Activated CD8-positive, alpha-beta T cell treated with anti-CD3 and anti-CD28 coated beads for 36 hours (primary cell): ENCODE measurements around the gene GABARAP. TPM values are rescaled to one million over a fixed set of nuclear protein-coding genes. Genes with fewer than 3 reads are reported as not detected.

Experiments
- ATAC-seq: fragments of 200-7000 bp; cut with Tn5 transposase; one replicate; pipeline ENCODE4 v1.10.0; 2021; ENCODE audit warnings: mild to moderate bottlenecking, moderate library complexity
- CTCF ChIA-PET: fragments of 350-600 bp; sonication (Branson Sonifier 250); formaldehyde crosslinking; loops from one replicate; lab custom pipeline; 2021; ENCODE audit warnings: antibody characterized with exemption; lab: Charles Lee
- POLR2A ChIA-PET: fragments of 350-600 bp; sonication (Branson Sonifier 250); formaldehyde crosslinking; loops from one replicate; lab custom pipeline; 2021; ENCODE audit warnings: antibody characterized with exemption; lab: Charles Lee
- DNase-seq: peaks from one replicate; pipeline ENCODE4 v3.0.0-alpha.2; 2020
- H3K27ac Mint-ChIP-seq: one replicate; pipeline ENCODE4 v1.8.0; 2021; ENCODE audit warnings: mild to moderate bottlenecking, mixed read lengths
- H3K27me3 Mint-ChIP-seq: one replicate; pipeline ENCODE4 v1.8.0; 2021; ENCODE audit warnings: mixed read lengths
- H3K36me3 Mint-ChIP-seq: one replicate; pipeline ENCODE4 v1.8.0; 2021; ENCODE audit warnings: low read depth, mixed read lengths
- H3K4me1 Mint-ChIP-seq: one replicate; pipeline ENCODE4 v1.8.0; 2021; ENCODE audit warnings: low read depth, mixed read lengths
- H3K4me3 Mint-ChIP-seq: one replicate; pipeline ENCODE4 v1.8.0; 2021; ENCODE audit warnings: mild to moderate bottlenecking, moderate library complexity, mixed read lengths
- H3K9me3 Mint-ChIP-seq: one replicate; pipeline ENCODE4 v1.8.0; 2021; ENCODE audit warnings: mixed read lengths
- CTCF ChIP-seq: fragments of 200-600 bp; IDR thresholded peaks from one replicate; pipeline ENCODE4 v1.8.0; 2022; ENCODE audit warnings: antibody characterized with exemption, mild to moderate bottlenecking
- intact Hi-C: fragments of 100-400 bp; cut with micrococcal nuclease; formaldehyde crosslinking; loops from one replicate; pipeline ENCODE4 v1.10.0; 2022
- total RNA-seq, 2 experiments: library from RNA; stranded (reverse); gene quantifications; one replicate each; pipeline ENCODE4 v1.2.3, GENCODE V29; 2021

GABARAP gene
- total RNA-seq, 2 experiments from 2014 or later, result 104 to 118 TPM

DNA sequence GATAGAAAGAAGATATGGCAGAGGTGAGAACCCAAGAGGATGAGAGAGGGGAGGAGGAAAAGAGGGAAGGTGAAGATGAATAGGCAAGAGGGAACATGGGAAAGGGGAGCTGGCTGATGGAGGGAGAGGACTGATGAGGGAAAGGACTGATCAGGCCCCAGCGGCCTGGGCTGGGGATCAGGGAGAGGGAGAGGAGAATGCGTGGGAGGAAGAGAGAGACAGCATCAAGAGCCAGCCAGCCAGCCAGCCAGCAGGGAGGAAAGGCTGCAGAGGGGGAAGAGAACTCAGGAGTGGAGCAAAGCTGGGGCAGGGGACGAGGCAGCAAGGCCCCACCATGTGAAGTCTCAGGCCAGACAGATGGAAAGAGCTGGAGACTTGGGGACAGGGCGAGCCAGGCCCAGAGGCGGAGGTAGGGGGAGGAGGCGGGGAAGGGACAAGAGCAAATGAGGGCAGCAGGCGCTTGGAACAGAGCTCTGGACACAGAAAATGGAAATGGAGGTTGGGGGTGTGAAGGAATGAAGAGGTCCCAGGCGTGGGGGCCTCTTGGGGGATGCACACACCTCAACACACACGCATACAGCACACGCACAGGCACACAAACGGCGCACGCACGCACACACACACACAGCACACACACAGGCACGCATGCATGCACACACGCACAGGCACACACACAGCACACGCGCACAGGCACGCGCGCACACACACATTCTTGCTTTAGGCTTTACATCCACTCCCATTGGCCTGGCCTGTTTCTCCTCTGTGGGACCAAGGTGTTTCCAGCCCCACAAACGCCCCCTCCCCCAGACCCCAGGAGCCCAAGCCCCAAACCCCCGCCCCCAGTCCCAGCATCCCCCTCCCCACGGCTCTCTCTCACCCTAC is 34.9 kb downstream of the GABARAP start:
- peaks cover 33% of the 10 kb centered on the region for H3K4me1 Mint-ChIP-seq
- ATAC-seq, result no peak
- POLR2A ChIA-PET, result interaction anchor here (1.1 kb wide), 1 partner anchor 51 kb away, joined by 3 read pairs; no protein-coding TSS in a partner anchor
- no peak for DNase-seq
- no peak overlapping the region for H3K4me3 Mint-ChIP-seq
- no peaks in the 10 kb centered on the region for H3K36me3 Mint-ChIP-seq
- H3K27ac Mint-ChIP-seq, result no peak overlapping the region
- intact Hi-C loops, result no loop called here
- no peaks in the 10 kb centered on the region for H3K9me3 Mint-ChIP-seq
- peaks cover 8% of the 10 kb centered on the region for H3K27me3 Mint-ChIP-seq
- no peak for TF ChIP-seq CTCF
- CTCF ChIA-PET, result no interaction called here

- ATAC-seq (no peak), DNase-seq (no peak)
- Mint-ChIP-seq H3K36me3 (no peaks in the 10 kb centered on the region), H3K4me1 (peaks cover 28% of the 10 kb centered on the region), H3K9me3 (no peaks in the 10 kb centered on the region), H3K27ac (peak overlapping the region; percentile 93), H3K27me3 (peaks cover 3% of the 10 kb centered on the region), H3K4me3 (peak overlapping the region; percentile 76)
- intact Hi-C loops, result no loop called here
- no peak for TF ChIP-seq CTCF
- POLR2A ChIA-PET, result interaction anchor here (1.0 to 1.2 kb wide), 2 partner anchors 8 to 29 kb away, joined by 4 read pairs; partner anchors contain the start of gene DVL2
- CTCF ChIA-PET, result no interaction called here
Observed at GRCh38 chr17:7205561-7205960, 36.7 kb downstream of the GABARAP start.

DNA sequence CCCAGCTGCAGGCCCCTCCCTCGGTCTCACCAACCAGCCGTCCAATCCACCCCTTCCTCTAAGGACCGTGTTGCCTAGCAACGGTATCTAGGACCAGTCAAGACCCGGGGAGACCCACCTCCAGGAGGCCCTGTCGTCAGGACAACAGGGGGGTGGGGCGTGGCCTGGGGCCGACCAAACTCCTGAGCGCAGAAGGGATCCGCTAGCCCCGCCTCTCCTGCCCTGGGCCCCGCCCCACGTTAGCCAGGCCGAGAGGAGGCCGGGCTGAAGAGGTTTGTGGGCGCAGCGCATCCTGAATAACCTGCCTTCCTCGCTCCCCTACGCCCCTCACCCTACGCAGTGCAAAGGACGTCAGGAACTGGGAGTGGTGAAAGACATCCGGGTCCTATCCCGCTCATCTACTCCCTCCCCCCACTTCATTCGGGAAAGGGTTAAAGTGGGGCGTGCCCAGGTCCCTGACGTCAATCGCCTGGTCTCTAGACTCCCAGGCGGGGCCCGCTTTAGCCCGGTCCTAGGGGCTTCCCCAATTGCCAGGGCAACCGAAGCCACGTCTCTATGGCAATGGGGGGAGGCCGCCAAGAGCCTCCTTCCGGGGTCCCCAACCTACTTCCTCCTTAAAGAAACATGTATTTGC is 37.3 kb downstream of the GABARAP start:
- peaks cover 28% of the 10 kb centered on the region for H3K4me1 Mint-ChIP-seq
- ChIA-PET POLR2A (interaction anchor here (1.0 to 1.2 kb wide), 3 partner anchors 9 to 30 kb away, joined by 3 to 4 read pairs (median 4); partner anchors contain the start of genes ACADVL, DLG4 and DVL2), CTCF (interaction anchor here (1.0 kb wide), 1 partner anchor 27 kb away, joined by 4 read pairs; no protein-coding TSS in a partner anchor)
- H3K4me3 Mint-ChIP-seq, result peak overlapping the region; percentile 76
- peak overlapping the region; percentile 93 for H3K27ac Mint-ChIP-seq
- TF ChIP-seq CTCF, result no peak
- peaks cover under 1% of the 10 kb centered on the region for H3K27me3 Mint-ChIP-seq
- DNase-seq (peak; percentile 98), ATAC-seq (peak; percentile 91)
- no peaks in the 10 kb centered on the region for H3K9me3 Mint-ChIP-seq
- intact Hi-C loops, result no loop called here
- H3K36me3 Mint-ChIP-seq, result no peaks in the 10 kb centered on the region

- Mint-ChIP-seq H3K27me3 (no peaks in the 10 kb centered on the region), H3K9me3 (no peaks in the 10 kb centered on the region), H3K27ac (peak overlapping the region; percentile 93), H3K4me3 (peak overlapping the region; percentile 76), H3K36me3 (no peaks in the 10 kb centered on the region), H3K4me1 (peaks cover 28% of the 10 kb centered on the region)
- POLR2A ChIA-PET, result interaction anchor here (1.1 to 1.2 kb wide), 2 partner anchors 15 to 171 kb away, joined by 3 read pairs; partner anchors contain the start of genes ACADVL and DLG4
- ATAC-seq (peak; percentile 9), DNase-seq (no peak)
- intact Hi-C loops, result no loop called here
- CTCF ChIA-PET, result interaction anchor here (1.0 kb wide), 1 partner anchor 26 kb away, joined by 4 read pairs; no protein-coding TSS in a partner anchor
- TF ChIP-seq CTCF, result no peak
Observed at GRCh38 chr17:7204336-7204735, 37.9 kb downstream of the GABARAP start.
